Hepatocyte (in vitro differentiated cells): ENCODE measurements around the gene FAM180A. TPM values are rescaled to one million over a fixed set of nuclear protein-coding genes. Genes with fewer than 3 reads are reported as not detected.

Source experiments
- DNase-seq: peaks from one replicate; pipeline ENCODE4 v3.0.0-alpha.2; 2016; ENCODE audit warnings: low spot score
- H2AFZ ChIP-seq: fragments of 200-600 bp; sonication (generic); 2 replicates; pipeline ENCODE4 v1.6.0; 2016; ENCODE audit warnings: antibody characterized with exemption, mild to moderate bottlenecking
- H3K27ac ChIP-seq: fragments of 200-600 bp; sonication (generic); 2 replicates; pipeline ENCODE4 v1.5.1; 2016; ENCODE audit warnings: mild to moderate bottlenecking
- H3K27me3 ChIP-seq: fragments of 200-600 bp; sonication (generic); 2 replicates; pipeline ENCODE4 v1.6.1; 2016
- H3K36me3 ChIP-seq: fragments of 200-600 bp; sonication (generic); replicated peaks from 2 replicates; pipeline ENCODE4 v1.5.1; 2016; ENCODE audit warnings: low read depth; ENCODE audit not compliant: insufficient read depth
- H3K4me1 ChIP-seq: fragments of 200-600 bp; sonication (generic); 2 replicates; pipeline ENCODE4 v1.5.1; 2016; ENCODE audit warnings: mild to moderate bottlenecking, moderate library complexity; ENCODE audit not compliant: insufficient read depth
- H3K4me2 ChIP-seq: fragments of 200-600 bp; sonication (generic); 2 replicates; pipeline ENCODE4 v1.6.0; 2016
- H3K4me3 ChIP-seq: fragments of 200-600 bp; sonication (generic); 2 replicates; pipeline ENCODE4 v1.5.1; 2016; ENCODE audit warnings: mild to moderate bottlenecking
- H3K79me2 ChIP-seq: fragments of 200-600 bp; sonication (generic); 2 replicates; pipeline ENCODE4 v1.6.0; 2017; ENCODE audit warnings: mild to moderate bottlenecking
- H3K9me2 ChIP-seq: fragments of 200-600 bp; sonication (generic); replicated peaks from 2 replicates; pipeline ENCODE4 v1.6.0; 2017; ENCODE audit warnings: mild to moderate bottlenecking; ENCODE audit not compliant: insufficient read depth
- H3K9me3 ChIP-seq: fragments of 200-600 bp; sonication (generic); 2 replicates; pipeline ENCODE4 v1.5.1; 2016; ENCODE audit warnings: low read depth, mild to moderate bottlenecking
- H4K20me1 ChIP-seq: fragments of 200-600 bp; sonication (generic); 2 replicates; pipeline ENCODE4 v1.6.0; 2016; ENCODE audit warnings: mild to moderate bottlenecking; ENCODE audit not compliant: insufficient read depth, poor library complexity, severe bottlenecking
- CTCF ChIP-seq: fragments of 200-600 bp; sonication (generic); IDR thresholded peaks from 2 replicates; pipeline ENCODE4 v1.5.1; 2016; ENCODE audit warnings: antibody characterized with exemption, mild to moderate bottlenecking; ENCODE audit not compliant: poor library complexity
- EZH2 ChIP-seq: fragments of 200-600 bp; sonication (generic); IDR thresholded peaks from 2 replicates; pipeline ENCODE4 v1.6.1; 2016; ENCODE audit warnings: antibody characterized with exemption, mild to moderate bottlenecking, borderline replicate concordance
- EZH2phosphoT487 ChIP-seq: fragments of 200-600 bp; sonication (generic); IDR thresholded peaks from one replicate; pipeline ENCODE4 v1.6.1; 2018; ENCODE audit warnings: antibody characterized with exemption, mild to moderate bottlenecking, low read depth, moderate library complexity; ENCODE audit not compliant: unreplicated experiment, severe bottlenecking
- WGBS: methylation state at CpG from one replicate; pipeline ENCODE4 v1.1.6; 2016; ENCODE audit warnings: low lambda C conversion rate; ENCODE audit errors: missing lambda C conversion rate; 5-methylcytosine and 5-hydroxymethylcytosine counted together
- polyA plus RNA-seq: library from polyadenylated mRNA; unstranded; fragments of >200 nt; fragmentation: Nextera tagmentation; extraction: Ambion mirVana; gene quantifications from 2 replicates; pipeline ENCODE4 v1.2.1, GENCODE V29; 2016
- total RNA-seq: library from RNA; depleted of rRNA; stranded (reverse); fragments of >200 nt; gene quantifications from 2 replicates; pipeline ENCODE4 v1.2.3, GENCODE V29; 2014

The FAM180A gene
- total and polyA plus RNA-seq, 2 experiments from 2014 or later, result not detected

GRCh38 chr7:135786911-135787310, 38.3 kb upstream of the FAM180A start:
- Histone ChIP-seq H3K4me3 (no peak overlapping the region), H3K4me2 (no peak overlapping the region), H4K20me1 (no peaks in the 10 kb centered on the region), H3K9me2 (no peaks in the 10 kb centered on the region), H3K9me3 (no peaks in the 10 kb centered on the region), H3K4me1 (no peaks in the 10 kb centered on the region), H2AFZ (no peak overlapping the region), H3K36me3 (no peaks in the 10 kb centered on the region), H3K79me2 (no peaks in the 10 kb centered on the region), H3K27ac (no peak overlapping the region), H3K27me3 (peaks cover 3% of the 10 kb centered on the region)
- no peak for DNase-seq
- 89% methylated on average over 3 of the region's 3 CpGs for WGBS
- no peak for TF ChIP-seq EZH2
- no peak for TF ChIP-seq EZH2phosphoT487
- TF ChIP-seq CTCF, result no peak

- Histone ChIP-seq H3K27me3 (peaks cover 3% of the 10 kb centered on the region), H3K4me1 (no peaks in the 10 kb centered on the region), H2AFZ (no peak overlapping the region), H3K36me3 (no peaks in the 10 kb centered on the region), H3K27ac (no peak overlapping the region), H3K4me3 (no peak overlapping the region), H3K9me3 (no peaks in the 10 kb centered on the region), H3K4me2 (no peak overlapping the region), H3K79me2 (no peaks in the 10 kb centered on the region), H4K20me1 (no peaks in the 10 kb centered on the region), H3K9me2 (no peaks in the 10 kb centered on the region)
- no peak for DNase-seq
- 95% methylated on average over 1 of the region's 1 CpG for WGBS
- TF ChIP-seq CTCF, result no peak
- TF ChIP-seq EZH2phosphoT487, result no peak
- no peak for TF ChIP-seq EZH2
Measured at GRCh38 chr7:135785065-135785464, 36.5 kb upstream of the FAM180A start.

GRCh38 chr7:135784013-135784412, 35.4 kb upstream of the FAM180A start:
- no peaks in the 10 kb centered on the region for H3K9me3 ChIP-seq
- no peaks in the 10 kb centered on the region for H3K79me2 ChIP-seq
- TF ChIP-seq EZH2phosphoT487, result no peak
- no peak for TF ChIP-seq EZH2
- no peak for TF ChIP-seq CTCF
- peaks cover 3% of the 10 kb centered on the region for H3K27me3 ChIP-seq
- no peak overlapping the region for H3K27ac ChIP-seq
- no peaks in the 10 kb centered on the region for H3K9me2 ChIP-seq
- no peaks in the 10 kb centered on the region for H3K4me1 ChIP-seq
- H2AFZ ChIP-seq, result no peak overlapping the region
- H3K36me3 ChIP-seq, result no peaks in the 10 kb centered on the region
- no peak for DNase-seq
- H4K20me1 ChIP-seq, result no peaks in the 10 kb centered on the region
- H3K4me2 ChIP-seq, result no peak overlapping the region
- 88% methylated on average over 7 of the region's 8 CpGs for WGBS
- no peak overlapping the region for H3K4me3 ChIP-seq

GRCh38 chr7:135782801-135783200, 34.2 kb upstream of the FAM180A start:
- no peaks in the 10 kb centered on the region for H3K4me1 ChIP-seq

More at GRCh38 chr7:135782801-135783200, 34.2 kb upstream of the FAM180A start:
- Histone ChIP-seq H3K4me3 (no peak overlapping the region), H2AFZ (no peak overlapping the region), H3K9me3 (no peaks in the 10 kb centered on the region), H4K20me1 (no peaks in the 10 kb centered on the region), H3K27ac (no peak overlapping the region), H3K4me2 (no peak overlapping the region), H3K27me3 (peaks cover 3% of the 10 kb centered on the region), H3K9me2 (no peaks in the 10 kb centered on the region), H3K36me3 (no peaks in the 10 kb centered on the region), H3K79me2 (no peaks in the 10 kb centered on the region)
- WGBS, result 92% methylated on average over 6 of the region's 6 CpGs
- no peak for TF ChIP-seq EZH2
- no peak for TF ChIP-seq CTCF
- TF ChIP-seq EZH2phosphoT487, result no peak
- DNase-seq, result no peak
